ENCODE measurements around the gene STK36.

The STK36 gene

GRCh38 chr2:218720048-218721041 is 48.5 kb downstream of the STK36 start:
- no peak for DNase-seq

GRCh38 chr2:218721488-218721887 is 49.6 kb downstream of the STK36 start:
- no peak for DNase-seq

- no peak for DNase-seq
Measured at GRCh38 chr2:218721934-218722333, 50.0 kb downstream of the STK36 start.

- no peak for DNase-seq
Measured at GRCh38 chr2:218722419-218722818, 50.5 kb downstream of the STK36 start.

GRCh38 chr2:218722876-218723785 is 51.2 kb downstream of the STK36 start:
- DNase-seq = no peak

- DNase-seq = no peak
Measured at GRCh38 chr2:218726004-218726574, 54.2 kb downstream of the STK36 start.

GRCh38 chr2:218727502-218728165 is 55.7 kb downstream of the STK36 start:
- no peak for DNase-seq

- no peak for DNase-seq
Measured at GRCh38 chr2:218729640-218730039, 57.8 kb downstream of the STK36 start.

GRCh38 chr2:218732052-218732760 is 60.3 kb downstream of the STK36 start:
- no peak for DNase-seq

GRCh38 chr2:218732761-218733158 is 60.9 kb downstream of the STK36 start:
- no peak for DNase-seq

GRCh38 chr2:218733171-218734021 is 61.5 kb downstream of the STK36 start:
- peak; percentile 24 for DNase-seq

- no peak for DNase-seq
Measured at GRCh38 chr2:218734190-218734975, 62.5 kb downstream of the STK36 start.

- no peak for DNase-seq
Measured at GRCh38 chr2:218736531-218736930, 64.6 kb downstream of the STK36 start.

- no peak for DNase-seq
Measured at GRCh38 chr2:218743068-218743467, 71.2 kb downstream of the STK36 start.

- no peak for DNase-seq
Measured at GRCh38 chr2:218744615-218745014, 72.7 kb downstream of the STK36 start.

GRCh38 chr2:218745160-218745558 is 73.3 kb downstream of the STK36 start:
- DNase-seq = no peak

GRCh38 chr2:218745559-218746469 is 73.9 kb downstream of the STK36 start:
- no peak for DNase-seq

- DNase-seq = no peak
Measured at GRCh38 chr2:218746470-218746795, 74.5 kb downstream of the STK36 start.

- no peak for DNase-seq
Measured at GRCh38 chr2:218746960-218747359, 75.1 kb downstream of the STK36 start.

Data from CD4-positive, alpha-beta T cell treated with Interleukin-12 subunit alpha and Interleukin-12 subunit beta, for 1 hour (primary cell).